HG03103 (cell line): ENCODE results near the gene RETREG1.

Experiments used
- ATAC-seq: cut with Tn5 transposase; IDR thresholded peaks from one replicate; pipeline ENCODE4 v1.9.1; 2021; ENCODE audit warnings: low read depth; ENCODE audit not compliant: unreplicated experiment

RETREG1 gene

GRCh38 chr5:16534280-16534679, 82.5 kb downstream of the RETREG1 start:
- ATAC-seq, result no peak

- ATAC-seq, result no peak
Measured at GRCh38 chr5:16531063-16531648, 85.6 kb downstream of the RETREG1 start.

- no peak for ATAC-seq
Measured at GRCh38 chr5:16529306-16529705, 87.5 kb downstream of the RETREG1 start.

GRCh38 chr5:16528382-16529110, 88.3 kb downstream of the RETREG1 start:
- no peak for ATAC-seq

- no peak for ATAC-seq
Measured at GRCh38 chr5:16525651-16526050, 91.1 kb downstream of the RETREG1 start.

GRCh38 chr5:16524286-16524685, 92.5 kb downstream of the RETREG1 start:
- ATAC-seq, result no peak

- ATAC-seq, result no peak
Measured at GRCh38 chr5:16521521-16522483, 95.0 kb downstream of the RETREG1 start.

- ATAC-seq, result no peak
Measured at GRCh38 chr5:16520841-16521240, 96.0 kb downstream of the RETREG1 start.

- no peak for ATAC-seq
Measured at GRCh38 chr5:16519435-16519834, 97.4 kb downstream of the RETREG1 start.

- ATAC-seq, result no peak
Measured at GRCh38 chr5:16518606-16519005, 98.2 kb downstream of the RETREG1 start.

GRCh38 chr5:16515532-16515931, 101.3 kb downstream of the RETREG1 start:
- ATAC-seq, result no peak

GRCh38 chr5:16510098-16510497, 106.7 kb downstream of the RETREG1 start:
- ATAC-seq, result no peak

- no peak for ATAC-seq
Measured at GRCh38 chr5:16508730-16509531, 107.9 kb downstream of the RETREG1 start.

GRCh38 chr5:16507716-16508115, 109.1 kb downstream of the RETREG1 start:
- ATAC-seq, result no peak

- ATAC-seq, result no peak
Measured at GRCh38 chr5:16505904-16506303, 110.9 kb downstream of the RETREG1 start.

- no peak for ATAC-seq
Measured at GRCh38 chr5:16505140-16505891, 111.5 kb downstream of the RETREG1 start.

GRCh38 chr5:16504571-16504970, 112.2 kb downstream of the RETREG1 start:
- ATAC-seq, result no peak

GRCh38 chr5:16502866-16503265, 113.9 kb downstream of the RETREG1 start:
- ATAC-seq, result no peak

GRCh38 chr5:16500024-16500423, 116.8 kb downstream of the RETREG1 start:
- ATAC-seq, result no peak

- no peak for ATAC-seq
Measured at GRCh38 chr5:16497546-16497945, 119.3 kb downstream of the RETREG1 start.
